ENCODE measurements around the gene APBA2.
"Not testable (repeated sequence)": the region's sequence is repeated elsewhere in the genome, so short reads cannot be mapped to it uniquely, and the experiment has no call there.

GRCh38 chr15:29028158-29028557 is 142.4 kb downstream of the APBA2 start:
- TF ChIP-seq ZNF275 (CRISPR knock-in tag; IDR thresholded peaks at IDR 0.05; ENCODE audit: borderline replicate concordance); POLR2A (IDR thresholded peaks at IDR 0.05; ENCODE audit: insufficient read depth in 1 of 2, low read depth in 2 of 2, low read length in 2 of 2); MXI1 (IDR thresholded peaks at IDR 0.05; ENCODE audit: borderline replicate concordance, low read depth, low read length); ZNF598 (CRISPR knock-in tag; IDR thresholded peaks at IDR 0.05; ENCODE audit: borderline replicate concordance); TBL1XR1 (IDR thresholded peaks at IDR 0.05; ENCODE audit: borderline replicate concordance, low read length, partially characterized antibody); ZNF333 (CRISPR knock-in tag; IDR thresholded peaks at IDR 0.05; ENCODE audit: borderline replicate concordance): not testable (repeated sequence)

Measured in HepG2 (cell line).